PFSK-1 (cell line): ENCODE results near the gene TMEM72.

Experiments used
- FOXP2 ChIP-seq: optimal IDR thresholded peaks from 2 replicates; pipeline ENCODE3; 2011; ENCODE audit warnings: borderline replicate concordance, control low read depth, inconsistent platforms; ENCODE audit not compliant: insufficient read depth; ENCODE audit errors: extremely low read length, extremely low read depth
- POLR2AphosphoS5 ChIP-seq: IDR thresholded peaks from 2 replicates; pipeline ENCODE4 v1.6.1; 2012; ENCODE audit warnings: low read depth, mild to moderate bottlenecking, control low read depth, low read length, moderate library complexity
- REST ChIP-seq, 2 experiments: IDR thresholded peaks; 2 replicates each; pipeline versions ENCODE4 v1.6.1 to v1.8.0; 2011 to 2012; ENCODE audit warnings: low read depth in 2 of 2, low read length in 2 of 2, control low read depth in 1 of 2, inconsistent platforms in 1 of 2, mild to moderate bottlenecking in 1 of 2, moderate library complexity in 1 of 2; ENCODE audit not compliant: insufficient read depth in 1 of 2
- SIN3A ChIP-seq: IDR thresholded peaks from 2 replicates; pipeline ENCODE4 v1.6.1; 2012; ENCODE audit warnings: mild to moderate bottlenecking, low read length, moderate library complexity, borderline replicate concordance; ENCODE audit not compliant: insufficient read depth
- TAF1 ChIP-seq: IDR thresholded peaks from 2 replicates; pipeline ENCODE4 v1.6.1; 2012; ENCODE audit warnings: low read length, control low read depth, borderline replicate concordance; ENCODE audit not compliant: insufficient read depth

The TMEM72 gene

GRCh38 chr10:44895280-44895679 is 15.9 kb upstream of the TMEM72 start:
- TF ChIP-seq FOXP2 (no peak), REST (IDR thresholded peaks at IDR 0.05; ENCODE audit: insufficient read depth in 1 of 2, low read depth in 2 of 2, low read length in 2 of 2) (no peak), SIN3A (no peak), TAF1 (no peak), POLR2AphosphoS5 (no peak)

GRCh38 chr10:44897049-44897448 is 14.1 kb upstream of the TMEM72 start:
- no peak for TF ChIP-seq TAF1
- TF ChIP-seq FOXP2: no peak
- no peak for TF ChIP-seq REST (IDR thresholded peaks at IDR 0.05; ENCODE audit: insufficient read depth in 1 of 2, low read depth in 2 of 2, low read length in 2 of 2)
- TF ChIP-seq POLR2AphosphoS5: no peak
- TF ChIP-seq SIN3A: no peak

- TF ChIP-seq POLR2AphosphoS5 (no peak), FOXP2 (no peak), SIN3A (no peak), TAF1 (no peak), REST (IDR thresholded peaks at IDR 0.05; ENCODE audit: insufficient read depth in 1 of 2, low read depth in 2 of 2, low read length in 2 of 2) (no peak)
Measured at GRCh38 chr10:44898665-44899064, 12.5 kb upstream of the TMEM72 start.

- TF ChIP-seq TAF1 (no peak), FOXP2 (no peak), REST (IDR thresholded peaks at IDR 0.05; ENCODE audit: insufficient read depth in 1 of 2, low read depth in 2 of 2, low read length in 2 of 2) (no peak), SIN3A (no peak), POLR2AphosphoS5 (no peak)
Measured at GRCh38 chr10:44899450-44900080, 11.6 kb upstream of the TMEM72 start.
